Measurements from ENCODE around the gene CACHD1.

DNA sequence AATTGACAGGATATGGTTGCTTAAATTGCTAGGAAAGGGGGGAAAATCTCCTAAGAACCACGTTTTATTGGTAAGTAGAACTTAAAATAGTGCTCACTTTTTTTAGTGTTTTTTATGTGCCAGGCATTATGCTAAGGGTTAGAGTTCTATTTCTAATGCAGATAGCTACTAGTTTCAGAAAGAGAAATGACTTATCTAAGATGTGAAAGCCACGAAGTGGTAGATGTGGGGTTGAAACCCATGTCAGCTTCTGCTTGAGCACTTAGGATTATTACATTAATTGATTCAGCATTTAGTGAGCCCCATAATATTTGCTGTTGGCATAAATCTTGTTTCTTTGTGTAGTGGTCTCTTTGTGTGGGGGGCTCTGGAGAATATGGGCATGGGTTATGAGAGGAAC lies 24.7 kb downstream of the CACHD1 start:
- TF ChIP-seq POLR2AphosphoS5 (IDR thresholded peaks at IDR 0.05): no peak
- no peak for TF ChIP-seq POLR2A (IDR thresholded peaks at IDR 0.05)
- TF ChIP-seq, protein P1, sequence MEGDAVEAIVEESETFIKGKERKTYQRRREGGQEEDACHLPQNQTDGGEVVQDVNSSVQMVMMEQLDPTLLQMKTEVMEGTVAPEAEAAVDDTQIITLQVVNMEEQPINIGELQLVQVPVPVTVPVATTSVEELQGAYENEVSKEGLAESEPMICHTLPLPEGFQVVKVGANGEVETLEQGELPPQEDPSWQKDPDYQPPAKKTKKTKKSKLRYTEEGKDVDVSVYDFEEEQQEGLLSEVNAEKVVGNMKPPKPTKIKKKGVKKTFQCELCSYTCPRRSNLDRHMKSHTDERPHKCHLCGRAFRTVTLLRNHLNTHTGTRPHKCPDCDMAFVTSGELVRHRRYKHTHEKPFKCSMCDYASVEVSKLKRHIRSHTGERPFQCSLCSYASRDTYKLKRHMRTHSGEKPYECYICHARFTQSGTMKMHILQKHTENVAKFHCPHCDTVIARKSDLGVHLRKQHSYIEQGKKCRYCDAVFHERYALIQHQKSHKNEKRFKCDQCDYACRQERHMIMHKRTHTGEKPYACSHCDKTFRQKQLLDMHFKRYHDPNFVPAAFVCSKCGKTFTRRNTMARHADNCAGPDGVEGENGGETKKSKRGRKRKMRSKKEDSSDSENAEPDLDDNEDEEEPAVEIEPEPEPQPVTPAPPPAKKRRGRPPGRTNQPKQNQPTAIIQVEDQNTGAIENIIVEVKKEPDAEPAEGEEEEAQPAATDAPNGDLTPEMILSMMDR (IDR thresholded peaks at IDR 0.05 in 8 of 11, conservative IDR thresholded peaks at IDR 0.05 in 3 of 11): no peak
